HL-60/S4 (cell line): ENCODE results near the gene OR11A1.

Experiments used
- in situ Hi-C: fragments of 300-500 bp; cut with MboI; formaldehyde crosslinking; loops from 2 replicates; pipeline ENCODE4 v1.14.3; 2022; ENCODE audit warnings: low sequenced_read_pairs

Gene OR11A1

DNA sequence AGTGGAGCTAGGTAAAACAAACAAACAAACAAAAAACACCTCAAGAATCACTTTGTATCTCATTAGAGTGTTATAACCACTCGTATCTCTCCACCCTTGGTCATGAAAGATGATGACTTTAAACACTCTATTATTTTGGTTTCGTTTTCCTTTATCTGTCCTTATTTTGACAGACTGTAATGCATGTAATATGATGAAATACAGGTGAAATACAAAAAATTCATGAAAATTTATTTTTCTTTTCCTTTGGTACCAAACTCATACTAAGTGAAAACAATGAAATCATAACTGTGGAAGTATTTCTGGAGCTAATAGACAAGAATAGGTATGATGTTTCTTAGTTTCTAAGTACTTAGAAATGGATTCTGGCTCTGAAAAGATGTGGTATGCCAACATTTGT, 57.3 kb downstream of the OR11A1 start:
- in situ Hi-C loops = no loop called here

GRCh38 chr6:29395331-29395730, 61.5 kb downstream of the OR11A1 start, which contains the start of gene OR12D2:
Gene OR12D2 (plus strand): TSS chr6:29395631. CDS start chr6:29396700, 1,069 bp downstream.
- in situ Hi-C loops = no loop called here

- in situ Hi-C loops = no loop called here
Observed at GRCh38 chr6:29388533-29388932, 68.3 kb downstream of the OR11A1 start.

DNA sequence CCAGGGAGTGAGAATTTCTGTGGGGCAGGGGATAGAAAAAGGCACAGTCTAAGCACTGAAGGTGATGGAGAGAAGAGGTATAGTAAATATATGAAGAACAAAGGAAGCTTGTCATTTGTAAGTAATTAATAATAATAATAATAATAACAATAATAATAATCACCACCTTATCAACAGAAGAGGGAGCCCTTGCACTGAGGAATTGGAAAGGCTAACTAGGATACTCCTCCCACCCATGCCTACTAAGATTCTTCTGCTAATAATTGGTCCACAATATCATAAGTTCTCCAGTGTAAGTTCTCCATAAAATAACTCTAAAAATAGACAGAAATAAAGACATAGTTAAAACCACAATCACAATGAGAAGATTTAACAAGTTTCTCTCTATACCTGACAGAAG, 80.9 kb downstream of the OR11A1 start:
- in situ Hi-C loops = no loop called here
